Tibial nerve (tissue), 4 donors: ENCODE data around the gene EYA4. TPM values are rescaled to one million over a fixed set of nuclear protein-coding genes. Genes with fewer than 3 reads are reported as not detected.

Experiments
- DNase-seq, 2 donors: peaks; one replicate each; pipeline ENCODE4 v3.0.0-alpha.2; 2019; ENCODE audit warnings: low spot score in 2 of 2
- H3K27ac ChIP-seq, 4 donors: fragments of 200-600 bp; sonication (generic) in 3 of 4; one replicate each; pipeline ENCODE4 v1.5.1; 2017 to 2019; ENCODE audit warnings: mild to moderate bottlenecking in 1 of 4
- H3K27me3 ChIP-seq, 2 donors: fragments of 200-600 bp; sonication (generic) in 1 of 2; one replicate each; pipeline versions ENCODE4 v1.5.1 to v1.6.0; 2017 to 2019
- H3K36me3 ChIP-seq, 3 donors: fragments of 200-600 bp; sonication (generic); one replicate each; pipeline ENCODE4 v1.5.1; 2018 to 2019
- H3K4me1 ChIP-seq, 4 donors: fragments of 200-600 bp; sonication (generic) in 3 of 4; one replicate each; pipeline ENCODE4 v1.5.1; 2017 to 2019
- H3K4me3 ChIP-seq, 4 donors: fragments of 200-600 bp; sonication (generic) in 3 of 4; one replicate each; pipeline ENCODE4 v1.5.1; 2017 to 2019; ENCODE audit warnings: mild to moderate bottlenecking in 1 of 4, moderate library complexity in 1 of 4
- H3K9me3 ChIP-seq, 4 donors: fragments of 200-600 bp; sonication (generic) in 3 of 4; one replicate each; pipeline ENCODE4 v1.5.1; 2017 to 2019
- EP300 ChIP-seq, 2 donors: sonication (generic); formaldehyde crosslinking; IDR thresholded peaks; one replicate each; pipeline ENCODE4 v1.6.1; 2017; ENCODE audit warnings: antibody characterized with exemption in 2 of 2, mild to moderate bottlenecking in 1 of 2
- POLR2A ChIP-seq, 2 donors: fragments of 450-650 bp; IDR thresholded peaks; one replicate each; pipeline ENCODE4 v1.6.1; 2017; ENCODE audit warnings: antibody characterized with exemption in 2 of 2, mild to moderate bottlenecking in 2 of 2, moderate library complexity in 2 of 2
- WGBS, 2 donors: methylation state at CpG; one replicate each; pipeline ENCODE4 v1.1.5; 2018; 5-methylcytosine and 5-hydroxymethylcytosine counted together
- total RNA-seq, 4 donors: library from RNA; depleted of rRNA; stranded (reverse); fragments of >200 nt; gene quantifications; one replicate each; pipeline ENCODE4 v1.1.0, GENCODE V29; 2016
- TF ChIP-seq, protein P1 (sequence below), 5 experiments: fragments of 200-600 bp in 3 of 5; fragments of 450-650 bp in 2 of 5; sonication (generic) in 3 of 5; IDR thresholded peaks; one replicate each; pipeline ENCODE4 v1.5.1; 2016 to 2019; ENCODE audit warnings: antibody characterized with exemption in 5 of 5, mild to moderate bottlenecking in 3 of 5, moderate library complexity in 2 of 5

Gene EYA4
- total RNA-seq, 4 donors from 2014 or later, result 1.1 to 6.0 (median 1.8) TPM

DNA sequence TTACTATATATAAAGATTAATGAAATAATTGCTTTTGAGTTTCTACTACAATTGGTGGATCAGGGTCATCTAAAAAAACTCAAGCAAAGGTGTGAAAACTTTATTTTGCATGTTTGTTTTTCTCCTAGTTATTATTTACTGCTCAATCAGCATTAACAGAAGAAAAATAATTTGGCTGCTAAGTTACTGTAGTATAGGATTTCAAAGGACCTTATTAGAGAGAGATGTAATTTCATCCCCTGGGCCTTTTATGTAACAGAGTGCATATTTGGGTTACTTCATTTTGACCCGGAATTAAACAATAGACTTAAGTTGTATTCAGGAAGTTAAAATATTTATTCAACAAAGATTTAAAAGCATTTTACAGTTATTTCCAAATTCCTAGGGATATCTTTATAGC, 49.8 kb downstream of the EYA4 start:
- H3K9me3 ChIP-seq, result no peaks in the 10 kb centered on the region
- H3K36me3 ChIP-seq, result no peaks in the 10 kb centered on the region
- WGBS, 2 donors, result 24 to 43% methylated on average over 1 of the region's 1 CpG
- H3K27me3 ChIP-seq, result no peaks in the 10 kb centered on the region
- TF ChIP-seq POLR2A (IDR thresholded peaks at IDR 0.05) (no peak), EP300 (IDR thresholded peaks at IDR 0.05) (no peak)
- TF ChIP-seq, protein P1, sequence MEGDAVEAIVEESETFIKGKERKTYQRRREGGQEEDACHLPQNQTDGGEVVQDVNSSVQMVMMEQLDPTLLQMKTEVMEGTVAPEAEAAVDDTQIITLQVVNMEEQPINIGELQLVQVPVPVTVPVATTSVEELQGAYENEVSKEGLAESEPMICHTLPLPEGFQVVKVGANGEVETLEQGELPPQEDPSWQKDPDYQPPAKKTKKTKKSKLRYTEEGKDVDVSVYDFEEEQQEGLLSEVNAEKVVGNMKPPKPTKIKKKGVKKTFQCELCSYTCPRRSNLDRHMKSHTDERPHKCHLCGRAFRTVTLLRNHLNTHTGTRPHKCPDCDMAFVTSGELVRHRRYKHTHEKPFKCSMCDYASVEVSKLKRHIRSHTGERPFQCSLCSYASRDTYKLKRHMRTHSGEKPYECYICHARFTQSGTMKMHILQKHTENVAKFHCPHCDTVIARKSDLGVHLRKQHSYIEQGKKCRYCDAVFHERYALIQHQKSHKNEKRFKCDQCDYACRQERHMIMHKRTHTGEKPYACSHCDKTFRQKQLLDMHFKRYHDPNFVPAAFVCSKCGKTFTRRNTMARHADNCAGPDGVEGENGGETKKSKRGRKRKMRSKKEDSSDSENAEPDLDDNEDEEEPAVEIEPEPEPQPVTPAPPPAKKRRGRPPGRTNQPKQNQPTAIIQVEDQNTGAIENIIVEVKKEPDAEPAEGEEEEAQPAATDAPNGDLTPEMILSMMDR (IDR thresholded peaks at IDR 0.05), result no peak
- no peak overlapping the region for H3K27ac ChIP-seq
- DNase-seq, result no peak
- peaks cover 0 to 26% (median 0%) of the 10 kb centered on the region in 4 donors for H3K4me1 ChIP-seq
- no peak overlapping the region for H3K4me3 ChIP-seq

DNA sequence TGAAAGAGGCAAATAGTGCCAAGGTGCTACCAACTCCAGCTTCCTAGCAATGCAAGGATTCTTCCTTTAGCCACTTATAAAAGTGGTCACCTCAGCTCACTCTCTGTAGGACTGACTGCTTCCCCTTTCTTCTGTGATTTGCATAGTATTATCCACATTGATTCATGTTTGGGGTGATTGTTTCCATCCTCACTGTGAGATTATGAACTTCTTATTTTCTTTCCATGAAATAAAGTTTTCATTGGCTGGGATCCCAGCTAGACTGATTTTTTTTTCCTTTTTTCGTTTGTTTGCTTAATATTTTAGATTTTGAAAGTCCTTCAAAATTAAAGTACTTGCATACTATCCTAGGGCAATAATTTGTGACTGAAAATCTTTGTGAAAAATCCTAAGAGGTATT, 50.5 kb downstream of the EYA4 start:
- H3K4me1 ChIP-seq, result peaks cover 0 to 26% (median 0%) of the 10 kb centered on the region in 4 donors
- no peaks in the 10 kb centered on the region for H3K9me3 ChIP-seq
- WGBS, 2 donors, result 12 to 19% methylated on average over 1 of the region's 1 CpG
- no peak for TF ChIP-seq POLR2A (IDR thresholded peaks at IDR 0.05)
- no peak for TF ChIP-seq EP300 (IDR thresholded peaks at IDR 0.05)
- TF ChIP-seq, protein P1 (IDR thresholded peaks at IDR 0.05), result no peak
- H3K36me3 ChIP-seq, result no peaks in the 10 kb centered on the region
- DNase-seq, result no peak
- no peak overlapping the region for H3K27ac ChIP-seq
- H3K4me3 ChIP-seq, result no peak overlapping the region
- H3K27me3 ChIP-seq, result no peaks in the 10 kb centered on the region

DNA sequence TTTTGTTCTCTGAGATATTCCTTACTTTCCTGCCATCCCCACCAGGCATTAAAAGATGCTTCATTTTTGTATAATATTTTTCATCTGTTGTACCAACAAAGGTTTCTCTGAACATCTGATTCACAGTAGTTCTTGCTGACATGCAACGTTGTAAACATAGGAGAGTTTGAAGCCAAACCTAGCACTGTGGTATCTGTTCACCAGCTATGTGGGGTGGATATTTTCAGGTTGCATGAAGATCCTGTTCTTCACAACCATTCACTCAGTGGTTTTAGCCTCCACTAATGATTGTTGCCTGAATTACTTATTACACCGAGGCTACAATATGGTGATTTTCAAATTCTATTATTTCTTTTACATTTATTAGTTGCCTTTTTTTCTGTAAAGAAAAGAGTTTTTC, 56.5 kb downstream of the EYA4 start:
- no peak for TF ChIP-seq EP300 (IDR thresholded peaks at IDR 0.05)
- no peak for TF ChIP-seq POLR2A (IDR thresholded peaks at IDR 0.05)
- TF ChIP-seq, protein P1 (IDR thresholded peaks at IDR 0.05), result no peak
- H3K9me3 ChIP-seq, result no peaks in the 10 kb centered on the region
- no peak for DNase-seq
- no peak overlapping the region for H3K4me3 ChIP-seq
- H3K4me1 ChIP-seq, result no peaks in the 10 kb centered on the region
- 84 to 87% methylated on average over 2 of the region's 2 CpGs for WGBS, 2 donors
- no peak overlapping the region for H3K27ac ChIP-seq
- H3K27me3 ChIP-seq, result no peaks in the 10 kb centered on the region
- no peaks in the 10 kb centered on the region for H3K36me3 ChIP-seq

DNA sequence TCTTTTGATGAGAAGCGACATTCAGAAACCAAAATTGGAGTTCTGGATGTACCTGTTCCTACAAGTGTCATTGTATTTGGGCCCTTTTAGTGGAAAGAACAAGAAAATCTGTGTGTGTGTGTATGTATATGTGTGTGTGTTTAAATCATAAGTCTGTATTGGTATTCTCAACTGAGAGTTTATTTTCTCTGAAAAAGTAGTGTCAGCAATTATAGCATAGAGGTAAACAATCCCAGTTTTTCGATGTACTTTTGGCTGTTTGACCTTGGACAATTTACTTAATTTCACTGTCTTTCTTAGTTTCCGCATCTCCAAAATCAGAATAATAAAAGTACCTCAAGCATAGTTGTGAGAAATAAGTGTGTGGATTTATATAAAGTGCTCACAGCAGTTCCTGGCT, 57.2 kb downstream of the EYA4 start:
- TF ChIP-seq, protein P1 (IDR thresholded peaks at IDR 0.05), result no peak
- TF ChIP-seq EP300 (IDR thresholded peaks at IDR 0.05) (no peak), POLR2A (IDR thresholded peaks at IDR 0.05) (no peak)
- Histone ChIP-seq H3K36me3 (no peaks in the 10 kb centered on the region), H3K4me3 (no peak overlapping the region), H3K27me3 (no peaks in the 10 kb centered on the region), H3K9me3 (no peaks in the 10 kb centered on the region), H3K27ac (no peak overlapping the region), H3K4me1 (no peaks in the 10 kb centered on the region)
- 80 to 83% methylated on average over 3 of the region's 3 CpGs for WGBS, 2 donors
- DNase-seq, result no peak

DNA sequence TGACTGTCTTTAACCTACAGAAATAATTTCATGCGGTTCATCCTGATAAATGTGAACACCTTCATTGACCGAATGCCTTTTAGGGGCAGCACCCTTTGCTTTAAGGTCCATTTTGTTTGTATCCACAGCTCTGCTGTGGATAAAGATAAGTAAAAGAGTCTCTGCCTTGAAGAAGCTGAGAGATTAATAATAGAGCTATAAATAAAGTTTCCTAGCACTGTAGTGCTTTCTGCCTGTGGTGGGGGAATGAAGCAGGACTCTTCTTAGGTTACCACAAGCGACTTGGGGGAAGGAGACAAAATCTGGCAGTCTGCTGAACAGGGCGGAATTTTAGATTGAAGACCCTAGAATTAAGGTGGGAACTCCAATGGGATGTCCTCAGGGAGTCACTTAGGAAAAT, 57.6 kb downstream of the EYA4 start:
- H3K9me3 ChIP-seq, result no peaks in the 10 kb centered on the region
- H3K4me1 ChIP-seq, result no peaks in the 10 kb centered on the region
- H3K27me3 ChIP-seq, result no peaks in the 10 kb centered on the region
- H3K27ac ChIP-seq, result no peak overlapping the region
- no peaks in the 10 kb centered on the region for H3K36me3 ChIP-seq
- TF ChIP-seq, protein P1 (IDR thresholded peaks at IDR 0.05), result no peak
- TF ChIP-seq POLR2A (IDR thresholded peaks at IDR 0.05), result no peak
- TF ChIP-seq EP300 (IDR thresholded peaks at IDR 0.05), result no peak
- 87 to 90% methylated on average over 4 of the region's 4 CpGs for WGBS, 2 donors
- no peak for DNase-seq
- H3K4me3 ChIP-seq, result no peak overlapping the region
